HFF-Myc (cell line): ENCODE data around the gene HERPUD2.

Source experiments
- DNase-seq: peaks from one replicate; pipeline ENCODE4 v3.0.0-alpha.2; 2011; ENCODE audit warnings: low read depth; ENCODE audit errors: extremely low read depth
- H3K4me3 ChIP-seq: replicated peaks from 2 replicates; pipeline ENCODE4 v1.5.1; 2011; ENCODE audit warnings: low read depth, mild to moderate bottlenecking, control low read depth, low read length
- TF ChIP-seq, protein P1 (sequence below): IDR thresholded peaks from 2 replicates; pipeline ENCODE4 v1.5.1; 2012; ENCODE audit warnings: mild to moderate bottlenecking, low read depth, low read length, control low read depth; ENCODE audit errors: missing control alignments

HERPUD2 gene, protein sequence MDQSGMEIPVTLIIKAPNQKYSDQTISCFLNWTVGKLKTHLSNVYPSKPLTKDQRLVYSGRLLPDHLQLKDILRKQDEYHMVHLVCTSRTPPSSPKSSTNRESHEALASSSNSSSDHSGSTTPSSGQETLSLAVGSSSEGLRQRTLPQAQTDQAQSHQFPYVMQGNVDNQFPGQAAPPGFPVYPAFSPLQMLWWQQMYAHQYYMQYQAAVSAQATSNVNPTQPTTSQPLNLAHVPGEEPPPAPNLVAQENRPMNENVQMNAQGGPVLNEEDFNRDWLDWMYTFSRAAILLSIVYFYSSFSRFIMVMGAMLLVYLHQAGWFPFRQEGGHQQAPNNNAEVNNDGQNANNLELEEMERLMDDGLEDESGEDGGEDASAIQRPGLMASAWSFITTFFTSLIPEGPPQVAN

DNA sequence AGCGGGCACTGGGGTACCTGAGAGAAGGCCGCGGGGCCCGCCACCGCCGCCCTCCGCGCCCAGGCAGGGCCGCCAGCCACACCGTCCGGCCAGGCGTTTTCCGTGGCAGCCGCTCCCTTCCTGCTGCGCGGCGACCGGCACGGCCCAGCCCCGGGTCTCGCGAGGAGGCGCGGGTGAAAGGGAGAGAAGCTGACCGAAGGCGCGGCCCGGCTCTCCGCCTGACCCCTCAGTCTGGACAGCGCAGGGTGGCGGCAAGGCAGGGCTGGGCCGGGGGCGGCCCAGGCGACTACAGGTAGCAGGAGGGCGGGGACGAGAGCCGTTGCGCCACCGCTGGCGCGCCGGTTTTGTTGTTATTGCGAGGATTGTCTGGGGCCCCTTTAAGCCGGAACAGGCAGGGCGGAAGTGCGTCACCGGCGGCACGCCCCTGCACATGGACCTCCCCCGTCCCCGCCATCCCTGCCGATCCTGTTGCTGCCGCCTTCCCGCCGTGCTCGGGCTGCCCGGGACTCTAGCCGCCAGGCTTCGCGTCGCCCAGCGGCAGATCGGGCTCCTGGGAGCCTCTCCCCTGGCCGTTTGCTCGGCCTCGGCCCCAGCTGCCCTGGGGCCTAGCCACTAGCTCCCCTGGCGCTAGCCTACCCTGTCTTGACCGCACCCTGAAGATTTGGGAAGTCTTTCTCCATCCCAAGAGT lies at the start of gene HERPUD2:
Gene HERPUD2 (minus strand): TSS at position 352 of the 689 bp plus-strand sequence. CDS start 805 bp downstream, outside the sequence.
- peak; percentile 56 for DNase-seq
- TF ChIP-seq, protein P1, sequence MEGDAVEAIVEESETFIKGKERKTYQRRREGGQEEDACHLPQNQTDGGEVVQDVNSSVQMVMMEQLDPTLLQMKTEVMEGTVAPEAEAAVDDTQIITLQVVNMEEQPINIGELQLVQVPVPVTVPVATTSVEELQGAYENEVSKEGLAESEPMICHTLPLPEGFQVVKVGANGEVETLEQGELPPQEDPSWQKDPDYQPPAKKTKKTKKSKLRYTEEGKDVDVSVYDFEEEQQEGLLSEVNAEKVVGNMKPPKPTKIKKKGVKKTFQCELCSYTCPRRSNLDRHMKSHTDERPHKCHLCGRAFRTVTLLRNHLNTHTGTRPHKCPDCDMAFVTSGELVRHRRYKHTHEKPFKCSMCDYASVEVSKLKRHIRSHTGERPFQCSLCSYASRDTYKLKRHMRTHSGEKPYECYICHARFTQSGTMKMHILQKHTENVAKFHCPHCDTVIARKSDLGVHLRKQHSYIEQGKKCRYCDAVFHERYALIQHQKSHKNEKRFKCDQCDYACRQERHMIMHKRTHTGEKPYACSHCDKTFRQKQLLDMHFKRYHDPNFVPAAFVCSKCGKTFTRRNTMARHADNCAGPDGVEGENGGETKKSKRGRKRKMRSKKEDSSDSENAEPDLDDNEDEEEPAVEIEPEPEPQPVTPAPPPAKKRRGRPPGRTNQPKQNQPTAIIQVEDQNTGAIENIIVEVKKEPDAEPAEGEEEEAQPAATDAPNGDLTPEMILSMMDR, result no peak
- H3K4me3 ChIP-seq, result peak within 1 kb of the TSS; percentile 59

DNA sequence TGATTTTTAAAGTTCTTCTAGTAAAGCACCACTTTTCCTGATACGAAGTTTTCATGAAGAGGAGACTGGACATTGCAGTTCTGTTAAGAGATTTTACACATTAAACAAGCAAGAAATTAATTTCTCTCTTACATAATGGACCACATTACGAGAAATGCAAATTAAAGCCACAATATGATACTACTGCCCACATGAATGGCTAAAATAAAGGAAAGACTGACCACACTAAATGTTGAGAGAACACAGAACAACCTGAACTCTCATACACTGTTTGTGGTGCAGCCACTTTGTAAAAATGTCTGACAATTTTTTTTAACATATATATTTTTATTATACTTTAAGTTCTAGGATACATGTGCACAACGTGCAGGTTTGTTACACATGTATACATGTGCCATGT lies 44.0 kb upstream of the HERPUD2 start:
- TF ChIP-seq, protein P1, result no peak
- no peak for DNase-seq

DNA sequence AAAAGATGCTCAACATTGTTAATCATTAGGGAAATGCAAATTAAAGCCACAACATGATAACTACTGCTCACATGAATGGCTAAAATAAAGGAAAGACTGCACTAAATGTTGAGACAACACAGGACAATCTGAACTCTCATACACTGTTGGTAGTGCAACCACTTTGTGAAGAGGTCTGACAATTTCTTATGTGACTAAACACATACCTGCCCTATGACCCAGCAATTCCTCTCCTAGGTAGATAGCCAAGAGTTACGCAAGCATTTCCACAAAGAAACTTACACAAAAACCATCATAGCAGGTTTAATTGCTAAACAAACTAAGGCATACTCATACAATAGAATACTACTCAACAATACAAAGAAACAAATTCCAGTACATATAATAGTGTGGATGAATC lies 41.8 kb upstream of the HERPUD2 start:
- TF ChIP-seq, protein P1, result no peak
- no peak for DNase-seq
- H3K4me3 ChIP-seq, result no peak overlapping the region

More for the DNA sequence above, 44.0 kb upstream of the HERPUD2 start:
- H3K4me3 ChIP-seq, result no peak overlapping the region

DNA sequence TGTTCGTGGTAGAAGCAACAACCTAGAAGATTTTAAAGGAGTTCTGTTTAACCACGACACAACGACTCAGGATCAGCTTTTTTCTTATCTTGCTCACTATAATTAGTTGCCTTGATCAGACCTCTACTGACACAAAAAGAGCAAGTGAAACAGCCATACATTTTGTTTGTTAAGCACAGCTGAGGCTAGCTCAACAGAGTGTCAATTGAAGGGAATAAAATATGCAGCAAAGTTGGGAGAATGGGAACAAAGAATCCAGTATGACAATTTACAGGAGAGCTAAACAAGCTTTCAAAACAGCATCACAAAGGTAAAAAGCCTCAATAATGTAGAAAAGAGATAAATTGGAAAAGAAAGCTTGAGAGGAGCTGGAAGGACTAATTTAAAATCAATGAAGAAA lies 40.5 kb upstream of the HERPUD2 start:
- no peak for DNase-seq
- TF ChIP-seq, protein P1, result no peak
- no peak overlapping the region for H3K4me3 ChIP-seq

DNA sequence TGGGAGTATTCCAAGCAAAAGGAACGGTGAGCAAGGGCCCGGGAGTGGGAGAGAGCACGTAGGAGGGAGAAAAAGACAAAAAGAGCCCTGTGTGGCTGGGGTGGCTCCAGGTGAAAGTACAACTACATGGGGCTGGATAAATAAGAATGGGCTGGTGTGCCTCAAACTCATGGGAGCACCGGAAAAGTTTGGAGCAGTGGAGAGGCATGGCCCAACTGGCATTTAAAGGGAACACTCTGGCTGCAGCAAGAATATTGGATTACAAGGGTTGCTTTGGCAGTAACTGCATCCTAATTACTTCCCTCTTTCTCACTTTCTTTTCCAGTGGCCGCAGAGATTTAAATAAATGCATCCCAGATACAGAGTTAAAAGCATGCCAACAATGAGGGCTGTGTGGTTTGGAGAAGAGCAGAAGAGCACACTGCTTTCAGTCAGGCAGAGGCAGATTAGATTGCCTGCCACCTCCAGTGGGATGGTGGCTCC lies 39.1 kb upstream of the HERPUD2 start:
- no peak overlapping the region for H3K4me3 ChIP-seq
- TF ChIP-seq, protein P1, result no peak
- DNase-seq, result no peak

DNA sequence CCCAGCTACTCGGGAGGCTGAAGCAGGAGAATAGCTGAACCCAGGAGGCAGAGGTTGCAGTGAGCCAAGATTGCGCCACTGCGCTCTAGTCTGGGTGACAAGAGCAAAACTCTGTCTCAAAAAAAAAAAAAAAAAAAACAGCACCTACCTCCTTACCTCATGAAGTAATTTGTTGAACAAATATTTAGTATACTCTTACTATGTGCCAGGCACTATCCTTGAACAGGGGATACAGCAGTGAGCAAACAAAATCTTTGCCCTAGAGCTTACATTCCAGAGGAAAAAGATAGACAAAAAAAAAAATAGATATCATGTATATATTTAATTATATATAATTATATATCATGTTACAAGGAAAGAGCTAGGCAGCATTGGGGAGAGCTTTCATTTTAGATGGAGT lies 36.4 kb upstream of the HERPUD2 start:
- H3K4me3 ChIP-seq, result no peak overlapping the region
- TF ChIP-seq, protein P1, result no peak
- DNase-seq, result no peak
